AG09319 (cell line): ENCODE results near the gene CWC27.

Experiments
- DNase-seq: peaks from one replicate; pipeline ENCODE4 v3.0.0-alpha.2; 2010; ENCODE audit warnings: low read depth; ENCODE audit errors: extremely low read depth
- TF ChIP-seq, protein P1 (sequence below): IDR thresholded peaks from 2 replicates; pipeline ENCODE4 v1.5.1; 2011; ENCODE audit warnings: low read depth, mild to moderate bottlenecking, inconsistent platforms, low read length, moderate library complexity

The CWC27 gene

DNA sequence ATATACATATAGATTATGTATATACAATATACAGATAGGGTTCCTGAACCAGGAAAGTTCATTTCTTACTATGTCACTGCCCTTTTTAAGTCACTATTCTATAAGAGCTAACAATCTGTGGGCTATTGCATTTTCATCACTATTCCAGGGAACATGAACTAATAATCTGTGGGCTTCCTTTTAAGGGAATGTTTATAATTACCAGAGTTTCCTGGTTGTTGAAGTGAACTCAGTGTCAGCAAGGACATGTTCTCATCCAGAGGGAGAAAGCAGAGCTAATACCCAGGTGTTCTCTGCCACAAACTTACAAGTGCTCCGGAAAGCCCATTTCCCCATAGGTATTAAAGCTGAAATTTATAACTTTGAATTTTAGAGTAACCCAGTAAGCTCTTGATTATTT lies 69.6 kb downstream of the CWC27 start:
- no peak for DNase-seq
- TF ChIP-seq, protein P1, sequence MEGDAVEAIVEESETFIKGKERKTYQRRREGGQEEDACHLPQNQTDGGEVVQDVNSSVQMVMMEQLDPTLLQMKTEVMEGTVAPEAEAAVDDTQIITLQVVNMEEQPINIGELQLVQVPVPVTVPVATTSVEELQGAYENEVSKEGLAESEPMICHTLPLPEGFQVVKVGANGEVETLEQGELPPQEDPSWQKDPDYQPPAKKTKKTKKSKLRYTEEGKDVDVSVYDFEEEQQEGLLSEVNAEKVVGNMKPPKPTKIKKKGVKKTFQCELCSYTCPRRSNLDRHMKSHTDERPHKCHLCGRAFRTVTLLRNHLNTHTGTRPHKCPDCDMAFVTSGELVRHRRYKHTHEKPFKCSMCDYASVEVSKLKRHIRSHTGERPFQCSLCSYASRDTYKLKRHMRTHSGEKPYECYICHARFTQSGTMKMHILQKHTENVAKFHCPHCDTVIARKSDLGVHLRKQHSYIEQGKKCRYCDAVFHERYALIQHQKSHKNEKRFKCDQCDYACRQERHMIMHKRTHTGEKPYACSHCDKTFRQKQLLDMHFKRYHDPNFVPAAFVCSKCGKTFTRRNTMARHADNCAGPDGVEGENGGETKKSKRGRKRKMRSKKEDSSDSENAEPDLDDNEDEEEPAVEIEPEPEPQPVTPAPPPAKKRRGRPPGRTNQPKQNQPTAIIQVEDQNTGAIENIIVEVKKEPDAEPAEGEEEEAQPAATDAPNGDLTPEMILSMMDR = no peak

DNA sequence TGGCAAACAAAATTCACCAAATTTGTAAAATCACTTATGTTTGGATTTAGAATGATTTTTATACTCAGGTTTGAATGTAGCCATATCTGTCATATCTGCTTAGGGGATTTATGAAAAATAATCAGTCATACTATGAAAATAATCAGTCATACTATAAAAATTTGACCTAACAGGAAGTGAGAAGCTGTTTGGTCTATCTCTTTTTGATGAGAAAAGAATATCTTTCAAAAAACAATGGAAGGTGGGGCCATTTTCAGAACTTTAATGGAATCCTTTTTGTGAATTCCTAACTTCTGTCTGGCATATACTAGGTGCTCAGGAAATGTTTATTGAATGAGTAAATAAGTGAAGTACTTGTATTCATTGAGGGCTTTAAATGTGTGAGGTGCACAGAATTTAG lies 70.1 kb downstream of the CWC27 start:
- TF ChIP-seq, protein P1 = no peak
- no peak for DNase-seq

- no peak for DNase-seq
Measured at GRCh38 chr5:64839936-64840335, 71.2 kb downstream of the CWC27 start.

GRCh38 chr5:64840958-64841357 lies 72.2 kb downstream of the CWC27 start:
- TF ChIP-seq, protein P1 = no peak
- no peak for DNase-seq

More at GRCh38 chr5:64839936-64840335, 71.2 kb downstream of the CWC27 start:
- TF ChIP-seq, protein P1 = no peak

GRCh38 chr5:64853777-64854176 lies 85.0 kb downstream of the CWC27 start:
- no peak for DNase-seq

GRCh38 chr5:64854855-64855254 lies 86.1 kb downstream of the CWC27 start:
- TF ChIP-seq, protein P1 = no peak
- DNase-seq = no peak

More at GRCh38 chr5:64853777-64854176, 85.0 kb downstream of the CWC27 start:
- TF ChIP-seq, protein P1 = no peak

DNA sequence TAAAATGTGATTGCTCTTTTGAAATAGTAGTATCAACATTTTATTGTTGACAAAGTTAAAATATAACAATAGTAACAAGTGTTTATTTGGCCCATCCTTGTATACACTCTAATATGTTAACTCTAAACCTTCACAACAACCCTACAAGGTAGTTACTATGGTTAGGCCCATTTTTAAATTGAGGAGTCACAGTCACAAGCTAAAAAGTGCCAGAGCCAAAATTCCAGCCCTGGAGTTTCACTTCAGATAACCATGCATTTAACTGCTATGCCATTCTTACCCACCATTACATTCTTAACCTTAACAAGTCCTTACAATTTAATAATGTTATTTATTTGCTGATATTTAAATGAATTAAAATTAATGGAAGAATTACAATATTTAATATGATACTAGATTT lies 91.2 kb downstream of the CWC27 start:
- TF ChIP-seq, protein P1 = no peak
- DNase-seq = no peak
